ENCODE data around the gene TMEM164. TPM values are rescaled to one million over a fixed set of nuclear protein-coding genes. Genes with fewer than 3 reads are reported as not detected.

TMEM164 gene
- total RNA-seq, 1 donor from 2014 or later, result 18.7 TPM

DNA sequence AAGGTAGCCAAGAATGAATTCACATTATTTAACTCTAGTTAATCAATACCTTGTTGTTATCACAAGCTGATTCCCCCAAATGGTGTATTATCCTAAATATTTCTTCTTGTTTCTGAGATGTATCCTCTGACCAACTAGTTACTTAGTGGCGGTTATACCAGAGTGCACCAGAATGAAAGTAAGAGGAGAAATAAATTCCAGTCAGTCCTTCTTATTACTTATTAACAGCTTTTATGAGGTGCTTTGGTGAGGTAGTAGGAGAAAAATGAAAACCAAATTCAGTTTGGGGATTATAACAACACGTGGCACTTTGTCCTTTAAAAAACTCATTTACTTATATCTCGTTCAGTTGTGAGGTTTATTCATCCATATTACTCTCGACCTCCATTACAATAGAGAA lies 213.1 kb downstream of the TMEM164 start:
- Mint-ChIP-seq H3K27me3 (ENCODE audit: unreplicated experiment) (no peaks in the 10 kb centered on the region), H3K27ac (ENCODE audit: unreplicated experiment) (no peak overlapping the region), H3K4me3 (ENCODE audit: unreplicated experiment) (no peak overlapping the region), H3K9me3 (ENCODE audit: unreplicated experiment) (no peaks in the 10 kb centered on the region), H3K4me1 (ENCODE audit: unreplicated experiment) (peaks cover 9% of the 10 kb centered on the region), H3K36me3 (ENCODE audit: low read depth, unreplicated experiment) (no peaks in the 10 kb centered on the region)
- no peak for DNase-seq (ENCODE audit: low spot score)
- TF ChIP-seq, protein P1, sequence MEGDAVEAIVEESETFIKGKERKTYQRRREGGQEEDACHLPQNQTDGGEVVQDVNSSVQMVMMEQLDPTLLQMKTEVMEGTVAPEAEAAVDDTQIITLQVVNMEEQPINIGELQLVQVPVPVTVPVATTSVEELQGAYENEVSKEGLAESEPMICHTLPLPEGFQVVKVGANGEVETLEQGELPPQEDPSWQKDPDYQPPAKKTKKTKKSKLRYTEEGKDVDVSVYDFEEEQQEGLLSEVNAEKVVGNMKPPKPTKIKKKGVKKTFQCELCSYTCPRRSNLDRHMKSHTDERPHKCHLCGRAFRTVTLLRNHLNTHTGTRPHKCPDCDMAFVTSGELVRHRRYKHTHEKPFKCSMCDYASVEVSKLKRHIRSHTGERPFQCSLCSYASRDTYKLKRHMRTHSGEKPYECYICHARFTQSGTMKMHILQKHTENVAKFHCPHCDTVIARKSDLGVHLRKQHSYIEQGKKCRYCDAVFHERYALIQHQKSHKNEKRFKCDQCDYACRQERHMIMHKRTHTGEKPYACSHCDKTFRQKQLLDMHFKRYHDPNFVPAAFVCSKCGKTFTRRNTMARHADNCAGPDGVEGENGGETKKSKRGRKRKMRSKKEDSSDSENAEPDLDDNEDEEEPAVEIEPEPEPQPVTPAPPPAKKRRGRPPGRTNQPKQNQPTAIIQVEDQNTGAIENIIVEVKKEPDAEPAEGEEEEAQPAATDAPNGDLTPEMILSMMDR (IDR thresholded peaks at IDR 0.05; ENCODE audit: unreplicated experiment), result no peak

DNA sequence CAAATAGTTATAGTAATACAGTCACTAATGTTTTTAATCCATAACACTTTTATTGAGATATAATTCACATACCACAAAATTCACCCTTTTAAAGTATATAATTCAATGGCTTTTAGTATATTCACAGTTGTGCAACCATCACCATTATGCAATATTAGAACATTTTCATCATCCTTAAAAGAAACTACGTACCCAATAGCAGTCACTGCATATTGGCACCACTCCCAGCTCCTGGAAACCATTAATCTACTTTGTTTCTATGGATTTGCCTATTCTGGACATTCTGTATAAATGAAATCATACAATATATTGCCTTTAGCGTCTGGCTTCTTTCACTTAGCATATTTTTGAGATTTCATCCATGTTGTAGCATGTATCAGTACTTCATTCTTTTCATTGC lies 215.7 kb downstream of the TMEM164 start:
- Mint-ChIP-seq H3K27ac (ENCODE audit: unreplicated experiment) (no peak overlapping the region), H3K27me3 (ENCODE audit: unreplicated experiment) (no peaks in the 10 kb centered on the region), H3K9me3 (ENCODE audit: unreplicated experiment) (no peaks in the 10 kb centered on the region), H3K4me1 (ENCODE audit: unreplicated experiment) (peaks cover 12% of the 10 kb centered on the region), H3K36me3 (ENCODE audit: low read depth, unreplicated experiment) (no peaks in the 10 kb centered on the region), H3K4me3 (ENCODE audit: unreplicated experiment) (no peak overlapping the region)
- TF ChIP-seq, protein P1 (IDR thresholded peaks at IDR 0.05; ENCODE audit: unreplicated experiment), result no peak
- DNase-seq (ENCODE audit: low spot score), result no peak

DNA sequence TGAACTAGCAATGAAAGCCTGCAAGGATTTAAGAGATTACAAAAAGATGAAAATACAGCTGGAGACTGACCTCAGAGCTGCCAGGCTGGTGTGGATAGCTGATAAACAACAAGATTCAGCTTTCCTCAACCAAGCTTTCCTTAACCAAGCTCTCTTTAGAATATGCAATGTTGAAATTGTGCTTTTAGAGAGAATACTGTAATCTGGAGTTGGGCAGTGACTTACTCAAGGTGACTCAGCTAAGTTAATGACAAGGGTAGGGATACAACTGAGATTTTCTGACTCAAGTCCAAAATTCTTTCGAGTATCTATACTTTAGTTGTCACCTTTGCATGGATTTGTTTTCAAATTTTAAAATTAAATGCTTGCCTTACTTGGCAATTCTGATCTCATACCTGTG lies 217.0 kb downstream of the TMEM164 start:
- Mint-ChIP-seq H3K27me3 (ENCODE audit: unreplicated experiment) (no peaks in the 10 kb centered on the region), H3K4me1 (ENCODE audit: unreplicated experiment) (peaks cover 10% of the 10 kb centered on the region), H3K9me3 (ENCODE audit: unreplicated experiment) (no peaks in the 10 kb centered on the region), H3K27ac (ENCODE audit: unreplicated experiment) (no peak overlapping the region), H3K36me3 (ENCODE audit: low read depth, unreplicated experiment) (no peaks in the 10 kb centered on the region), H3K4me3 (ENCODE audit: unreplicated experiment) (no peak overlapping the region)
- no peak for DNase-seq (ENCODE audit: low spot score)
- TF ChIP-seq, protein P1 (IDR thresholded peaks at IDR 0.05; ENCODE audit: unreplicated experiment), result no peak

DNA sequence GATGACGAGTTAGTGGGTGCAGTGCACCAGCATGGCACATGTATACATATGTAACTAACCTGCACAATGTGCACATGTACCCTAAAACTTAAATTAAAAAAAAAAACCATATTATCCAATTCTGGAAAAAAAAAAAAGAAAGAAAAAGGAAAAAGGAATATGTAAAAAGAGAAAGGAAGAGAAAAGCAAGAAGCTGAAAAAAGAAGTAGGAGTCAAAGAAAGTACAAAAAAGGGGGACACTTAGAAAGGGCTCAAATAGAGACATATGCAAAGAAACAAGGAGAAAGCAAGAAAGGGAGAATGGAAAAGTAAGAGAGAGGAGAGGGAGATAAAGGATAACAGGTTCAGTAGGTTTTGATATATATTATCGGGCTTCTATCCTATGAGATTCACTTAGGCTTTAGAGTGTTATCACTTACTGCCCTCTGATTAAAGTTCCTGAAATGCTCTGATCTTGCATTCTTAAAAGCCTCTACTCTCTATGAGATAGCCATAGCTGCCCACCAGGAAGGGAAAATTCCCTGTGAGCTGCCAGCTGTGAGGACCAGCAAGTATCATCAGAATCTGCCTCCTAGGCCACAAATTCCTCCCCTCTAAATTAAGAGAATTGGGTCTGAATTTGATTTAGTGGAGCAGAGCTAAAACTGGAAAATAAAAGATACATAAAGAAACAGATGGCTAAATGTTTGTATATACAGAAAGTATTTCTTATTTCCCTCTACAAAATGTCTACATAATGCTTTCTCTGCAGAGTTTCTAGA lies 219.8 kb downstream of the TMEM164 start:
- Mint-ChIP-seq H3K36me3 (ENCODE audit: low read depth, unreplicated experiment) (no peaks in the 10 kb centered on the region), H3K4me3 (ENCODE audit: unreplicated experiment) (no peak overlapping the region), H3K27me3 (ENCODE audit: unreplicated experiment) (no peaks in the 10 kb centered on the region), H3K9me3 (ENCODE audit: unreplicated experiment) (no peaks in the 10 kb centered on the region), H3K4me1 (ENCODE audit: unreplicated experiment) (peaks cover 5% of the 10 kb centered on the region), H3K27ac (ENCODE audit: unreplicated experiment) (no peak overlapping the region)
- no peak for DNase-seq (ENCODE audit: low spot score)
- TF ChIP-seq, protein P1 (IDR thresholded peaks at IDR 0.05; ENCODE audit: unreplicated experiment), result no peak

DNA sequence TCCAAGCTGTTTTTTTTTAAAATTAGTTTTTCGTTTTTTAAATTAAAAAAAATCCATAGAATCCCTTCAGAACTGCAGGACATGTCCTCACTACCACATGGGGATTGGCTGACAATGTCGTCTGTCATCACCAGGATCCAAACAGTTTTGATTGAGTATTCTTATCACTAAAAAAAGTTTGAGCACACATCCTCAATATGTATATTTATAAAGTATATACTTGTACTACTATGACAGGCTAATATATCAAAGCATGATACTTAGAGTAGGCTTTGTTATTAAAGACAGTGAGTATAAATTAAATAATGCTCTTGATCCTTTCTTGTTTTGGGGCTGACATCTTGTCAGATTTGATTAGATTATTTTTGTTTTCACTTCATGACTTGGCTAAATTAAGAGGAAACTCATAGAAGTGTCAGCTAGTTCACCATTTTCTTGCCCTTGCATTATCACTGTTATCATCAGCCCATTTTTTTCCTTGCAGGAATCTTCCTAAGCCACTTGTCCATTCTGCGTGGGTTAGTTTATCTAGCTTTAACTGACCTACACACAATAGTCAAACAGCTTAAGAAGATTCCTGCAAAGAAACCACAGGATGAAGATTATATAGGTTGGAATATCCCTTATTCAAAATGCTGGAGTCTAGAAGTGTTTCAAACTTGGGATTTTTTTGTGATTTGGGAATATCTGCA lies 222.2 kb downstream of the TMEM164 start:
- peaks cover 8% of the 10 kb centered on the region for H3K4me1 Mint-ChIP-seq (ENCODE audit: unreplicated experiment)
- H3K9me3 Mint-ChIP-seq (ENCODE audit: unreplicated experiment), result no peaks in the 10 kb centered on the region
- no peaks in the 10 kb centered on the region for H3K27me3 Mint-ChIP-seq (ENCODE audit: unreplicated experiment)
- H3K4me3 Mint-ChIP-seq (ENCODE audit: unreplicated experiment), result no peak overlapping the region
- H3K27ac Mint-ChIP-seq (ENCODE audit: unreplicated experiment), result no peak overlapping the region
- DNase-seq (ENCODE audit: low spot score), result no peak
- no peaks in the 10 kb centered on the region for H3K36me3 Mint-ChIP-seq (ENCODE audit: low read depth, unreplicated experiment)
- TF ChIP-seq, protein P1 (IDR thresholded peaks at IDR 0.05; ENCODE audit: unreplicated experiment), result no peak
